ENCODE data around the gene AGXT2.
A peak's percentile ranks its signal among the peaks of the same experiment; 100 is the strongest.

AGXT2 gene

DNA sequence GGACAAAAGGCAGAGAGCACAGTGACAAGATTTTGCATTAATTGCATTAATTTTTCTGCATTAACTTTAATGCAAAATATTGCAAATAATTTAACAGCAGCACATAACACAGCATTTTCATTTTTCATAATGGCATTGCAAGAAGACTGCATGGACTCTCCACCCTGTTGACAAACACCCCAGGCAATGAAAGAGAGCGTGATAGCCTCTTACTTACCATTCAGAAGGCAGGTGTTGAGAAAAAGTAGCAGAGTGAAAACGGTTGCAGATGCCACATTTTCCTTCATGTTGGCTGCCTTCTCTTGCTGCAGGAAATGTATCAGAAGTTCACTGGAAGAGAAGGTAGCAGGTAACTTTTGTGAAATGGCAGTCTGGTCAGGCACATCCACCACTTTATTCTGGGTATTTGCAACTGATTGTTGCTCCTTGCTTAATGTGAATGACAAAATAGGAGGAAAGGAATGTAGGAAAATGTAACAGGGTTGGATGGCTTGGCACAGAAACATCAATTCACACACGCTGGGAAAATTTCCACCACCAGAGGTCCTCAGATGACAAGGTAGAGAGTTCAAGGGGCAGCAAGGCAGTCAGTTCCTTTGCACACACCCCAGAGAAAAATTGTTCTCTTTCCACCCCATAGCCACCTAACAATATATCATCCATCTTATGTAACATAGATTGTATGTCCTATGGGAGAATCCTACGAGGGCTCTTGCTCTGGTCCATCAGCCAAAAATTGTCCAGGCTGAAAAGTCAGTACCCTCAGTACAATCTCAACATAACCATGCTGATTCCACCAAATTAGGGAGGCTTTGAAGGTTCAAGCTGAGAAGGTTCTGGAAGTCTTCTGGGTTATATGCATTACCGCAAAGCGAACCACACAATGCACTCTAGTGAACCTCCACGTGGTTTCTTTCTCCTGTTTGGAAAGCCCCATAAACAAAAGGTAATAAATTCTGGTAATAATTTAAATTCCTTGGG lies 41.9 kb upstream of the AGXT2 start:
- peak; percentile 84 for DNase-seq (ENCODE audit: low read depth)
- TF ChIP-seq CTCF (conservative IDR thresholded peaks at IDR 0.05; ENCODE audit: low read depth, low read length) = peak; percentile 94

DNA sequence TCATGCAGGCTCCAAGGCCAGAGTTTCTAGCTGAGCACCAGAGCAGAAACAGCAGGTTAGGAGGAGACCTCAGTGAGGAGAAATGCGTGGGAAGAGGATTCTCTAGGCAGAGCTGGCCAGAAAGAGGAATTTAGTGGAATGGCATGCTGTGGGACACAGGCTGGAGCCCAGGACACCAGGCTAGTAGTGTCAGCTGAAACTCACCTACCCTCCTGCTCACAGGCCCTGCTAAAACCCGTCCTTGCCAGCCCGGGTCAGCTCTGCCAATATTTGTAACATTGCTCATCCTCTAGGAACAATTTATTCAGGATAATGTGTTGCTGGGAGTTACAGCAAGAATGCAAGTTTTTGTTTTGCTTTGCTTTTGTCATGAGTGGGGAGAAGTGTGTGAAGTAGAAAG lies 40.2 kb upstream of the AGXT2 start:
- no peak overlapping the region for H3K4me3 ChIP-seq (ENCODE audit: low read depth, low read length)
- peak; percentile 31 for DNase-seq (ENCODE audit: low read depth)
- no peak for TF ChIP-seq CTCF (conservative IDR thresholded peaks at IDR 0.05; ENCODE audit: low read depth, low read length)

More for the DNA sequence above, 41.9 kb upstream of the AGXT2 start:
- no peak overlapping the region for H3K4me3 ChIP-seq (ENCODE audit: low read depth, low read length)

- no peak for TF ChIP-seq CTCF (conservative IDR thresholded peaks at IDR 0.05; ENCODE audit: low read depth, low read length)
- no peak for DNase-seq (ENCODE audit: low read depth)
- H3K4me3 ChIP-seq (ENCODE audit: low read depth, low read length) = no peak overlapping the region
These were observed 35.4 kb upstream of the AGXT2 start for GRCh38 chr5:35083150-35083549.

DNA sequence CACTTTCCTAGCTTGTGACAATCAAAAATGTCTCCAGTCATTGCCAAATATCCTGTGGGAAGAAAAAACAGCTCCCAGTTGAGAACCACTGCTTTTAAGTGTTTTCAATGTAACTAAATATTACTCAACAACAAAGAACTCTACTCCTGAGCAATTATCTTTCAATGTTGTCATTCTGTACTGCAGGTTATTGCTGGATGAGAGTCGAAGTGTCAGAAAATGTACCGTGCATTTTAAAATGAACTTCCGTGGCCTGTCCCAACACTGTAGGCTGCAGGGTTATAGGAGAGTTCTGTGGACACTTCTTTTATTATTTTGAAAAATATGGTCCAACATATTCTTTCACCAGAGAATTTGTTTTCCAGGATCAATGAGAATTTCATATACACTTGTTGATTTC lies 34.8 kb upstream of the AGXT2 start:
- DNase-seq (ENCODE audit: low read depth) = no peak
- TF ChIP-seq CTCF (conservative IDR thresholded peaks at IDR 0.05; ENCODE audit: low read depth, low read length) = no peak
- no peak overlapping the region for H3K4me3 ChIP-seq (ENCODE audit: low read depth, low read length)

- TF ChIP-seq CTCF (conservative IDR thresholded peaks at IDR 0.05; ENCODE audit: low read depth, low read length) = no peak
- no peak for DNase-seq (ENCODE audit: low read depth)
- no peak overlapping the region for H3K4me3 ChIP-seq (ENCODE audit: low read depth, low read length)
These were observed 33.4 kb upstream of the AGXT2 start for GRCh38 chr5:35081134-35081533.

DNA sequence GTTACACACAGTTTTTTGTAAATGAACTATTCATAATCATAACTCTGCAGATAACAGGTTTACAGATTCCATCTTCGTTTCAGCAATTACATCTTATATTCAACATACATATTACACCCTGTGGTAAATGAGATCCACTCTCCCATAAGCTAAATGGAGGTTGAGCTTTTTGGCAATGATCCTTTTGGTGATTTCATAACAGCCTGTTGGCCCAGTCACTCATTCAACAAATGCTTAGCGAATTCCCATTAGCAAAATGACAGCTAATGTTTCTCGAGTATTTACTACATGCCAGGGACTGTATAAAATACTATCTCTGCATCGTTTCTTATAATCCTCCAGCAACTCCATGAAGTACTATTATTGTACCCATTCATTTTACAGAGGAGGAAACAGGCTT lies 25.4 kb upstream of the AGXT2 start:
- DNase-seq (ENCODE audit: low read depth) = no peak
- H3K4me3 ChIP-seq (ENCODE audit: low read depth, low read length) = no peak overlapping the region
- TF ChIP-seq CTCF (conservative IDR thresholded peaks at IDR 0.05; ENCODE audit: low read depth, low read length) = no peak

DNA sequence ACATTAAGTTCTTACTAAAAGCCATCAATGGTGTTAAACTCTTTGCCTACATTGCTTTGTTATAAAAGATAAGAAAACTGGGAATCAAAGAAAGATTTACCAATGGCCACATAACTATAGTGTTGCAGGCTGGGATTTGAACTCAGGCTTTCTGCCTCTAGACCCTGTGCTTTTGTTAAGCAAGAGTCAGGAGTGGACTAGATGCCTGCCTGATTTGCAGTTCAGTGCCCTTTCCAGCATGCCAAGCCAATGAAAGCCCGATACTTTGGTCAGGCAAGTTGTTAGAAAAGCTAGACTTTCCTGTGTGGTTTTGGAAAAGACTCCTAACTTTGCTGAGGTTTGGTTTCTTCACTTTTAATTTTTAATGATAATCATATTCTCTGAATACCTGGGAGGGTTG lies 21.4 kb upstream of the AGXT2 start:
- TF ChIP-seq CTCF (conservative IDR thresholded peaks at IDR 0.05; ENCODE audit: low read depth, low read length) = no peak
- no peak for DNase-seq (ENCODE audit: low read depth)
- no peak overlapping the region for H3K4me3 ChIP-seq (ENCODE audit: low read depth, low read length)
